AG09309 (cell line): ENCODE measurements around the gene FGF23.

Experiments used
- DNase-seq: peaks from one replicate; pipeline ENCODE4 v3.0.0-alpha.2; 2010; ENCODE audit warnings: low read depth
- H3K4me3 ChIP-seq: 2 replicates; pipeline ENCODE4 v1.5.1; 2011; ENCODE audit warnings: mild to moderate bottlenecking, low read depth, low read length, moderate library complexity; ENCODE audit not compliant: control insufficient read depth
- TF ChIP-seq, protein P1 (sequence below): IDR thresholded peaks from 2 replicates; pipeline ENCODE4 v1.5.1; 2011; ENCODE audit warnings: mild to moderate bottlenecking, low read depth, low read length, inconsistent platforms; ENCODE audit not compliant: insufficient read depth, control insufficient read depth; ENCODE audit errors: missing control alignments

FGF23 gene

DNA sequence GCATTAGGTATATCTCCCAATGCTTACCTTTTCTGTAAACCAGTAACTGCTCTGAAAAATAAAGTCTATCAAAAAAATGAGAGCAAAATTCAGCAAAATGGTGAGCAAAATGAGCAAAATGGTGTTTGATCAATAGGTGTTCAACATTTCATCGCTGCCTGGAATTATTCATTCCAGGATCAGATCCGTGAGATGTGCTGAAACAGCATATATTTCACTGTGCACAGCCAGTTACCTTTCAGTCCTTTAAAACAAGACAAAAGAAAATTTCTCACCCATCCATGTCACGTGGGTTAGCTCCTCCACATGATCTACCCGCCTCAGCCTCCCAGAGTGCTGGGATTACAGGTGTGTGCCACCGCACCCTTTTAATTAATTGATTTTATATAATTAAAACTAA is 8.1 kb upstream of the FGF23 start:
- no peak for DNase-seq
- no peak overlapping the region for H3K4me3 ChIP-seq
- TF ChIP-seq, protein P1, sequence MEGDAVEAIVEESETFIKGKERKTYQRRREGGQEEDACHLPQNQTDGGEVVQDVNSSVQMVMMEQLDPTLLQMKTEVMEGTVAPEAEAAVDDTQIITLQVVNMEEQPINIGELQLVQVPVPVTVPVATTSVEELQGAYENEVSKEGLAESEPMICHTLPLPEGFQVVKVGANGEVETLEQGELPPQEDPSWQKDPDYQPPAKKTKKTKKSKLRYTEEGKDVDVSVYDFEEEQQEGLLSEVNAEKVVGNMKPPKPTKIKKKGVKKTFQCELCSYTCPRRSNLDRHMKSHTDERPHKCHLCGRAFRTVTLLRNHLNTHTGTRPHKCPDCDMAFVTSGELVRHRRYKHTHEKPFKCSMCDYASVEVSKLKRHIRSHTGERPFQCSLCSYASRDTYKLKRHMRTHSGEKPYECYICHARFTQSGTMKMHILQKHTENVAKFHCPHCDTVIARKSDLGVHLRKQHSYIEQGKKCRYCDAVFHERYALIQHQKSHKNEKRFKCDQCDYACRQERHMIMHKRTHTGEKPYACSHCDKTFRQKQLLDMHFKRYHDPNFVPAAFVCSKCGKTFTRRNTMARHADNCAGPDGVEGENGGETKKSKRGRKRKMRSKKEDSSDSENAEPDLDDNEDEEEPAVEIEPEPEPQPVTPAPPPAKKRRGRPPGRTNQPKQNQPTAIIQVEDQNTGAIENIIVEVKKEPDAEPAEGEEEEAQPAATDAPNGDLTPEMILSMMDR: no peak

DNA sequence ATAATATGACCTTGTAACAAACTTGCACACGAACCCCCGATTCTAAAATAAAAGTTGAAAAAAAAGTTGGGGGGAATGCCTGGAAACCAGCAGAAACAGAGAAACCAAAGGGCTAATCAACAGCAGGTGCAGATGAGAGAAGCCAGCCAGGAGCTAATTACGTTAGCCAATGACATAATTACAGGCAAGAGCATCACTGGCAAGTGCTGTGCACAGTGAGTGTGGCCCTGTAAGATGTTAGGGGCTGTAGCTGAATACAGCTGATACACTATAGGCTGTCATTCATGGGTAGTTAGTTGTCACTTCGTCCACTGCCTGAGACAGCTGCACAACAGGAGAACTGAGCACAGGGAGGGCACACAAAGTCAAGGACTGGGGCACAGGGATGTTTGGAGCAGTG is 7.3 kb upstream of the FGF23 start:
- H3K4me3 ChIP-seq: no peak overlapping the region
- TF ChIP-seq, protein P1: no peak
- DNase-seq: no peak

- TF ChIP-seq, protein P1: no peak
- H3K4me3 ChIP-seq: no peak overlapping the region
- no peak for DNase-seq
These were observed 3.9 kb upstream of the FGF23 start for GRCh38 chr12:4383304-4383865.

- TF ChIP-seq, protein P1: no peak
- H3K4me3 ChIP-seq: no peak overlapping the region
- no peak for DNase-seq
These were observed 820 bp upstream of the FGF23 start for GRCh38 chr12:4380332-4380731.

GRCh38 chr12:4378772-4379171 is 740 bp downstream of the FGF23 start:
- no peak overlapping the region for H3K4me3 ChIP-seq
- TF ChIP-seq, protein P1: no peak
- no peak for DNase-seq

GRCh38 chr12:4375449-4375848 is 4.1 kb downstream of the FGF23 start:
- H3K4me3 ChIP-seq: no peak overlapping the region
- TF ChIP-seq, protein P1: no peak
- no peak for DNase-seq

DNA sequence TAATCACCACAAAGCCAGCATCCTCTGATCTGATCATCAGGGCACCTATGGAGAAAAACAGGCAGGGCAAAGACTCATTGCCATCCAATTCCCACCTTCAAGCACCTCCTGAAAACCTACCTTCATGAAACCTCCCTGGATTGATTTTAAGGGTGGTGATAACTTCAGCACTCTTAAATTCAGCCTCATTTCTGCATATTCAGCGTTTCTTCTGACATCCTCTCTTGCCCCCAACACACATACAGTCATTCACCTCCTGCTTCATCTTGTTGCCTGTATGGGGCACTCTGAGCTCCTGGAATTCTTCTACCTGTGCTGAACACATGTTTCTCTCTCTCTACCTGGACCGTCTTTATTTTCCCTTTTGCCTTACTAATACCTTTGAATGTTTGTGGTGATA is 6.9 kb downstream of the FGF23 start:
- no peak overlapping the region for H3K4me3 ChIP-seq
- no peak for DNase-seq
- TF ChIP-seq, protein P1: no peak
